ENCODE measurements around the gene TBXA2R.

TBXA2R gene

DNA sequence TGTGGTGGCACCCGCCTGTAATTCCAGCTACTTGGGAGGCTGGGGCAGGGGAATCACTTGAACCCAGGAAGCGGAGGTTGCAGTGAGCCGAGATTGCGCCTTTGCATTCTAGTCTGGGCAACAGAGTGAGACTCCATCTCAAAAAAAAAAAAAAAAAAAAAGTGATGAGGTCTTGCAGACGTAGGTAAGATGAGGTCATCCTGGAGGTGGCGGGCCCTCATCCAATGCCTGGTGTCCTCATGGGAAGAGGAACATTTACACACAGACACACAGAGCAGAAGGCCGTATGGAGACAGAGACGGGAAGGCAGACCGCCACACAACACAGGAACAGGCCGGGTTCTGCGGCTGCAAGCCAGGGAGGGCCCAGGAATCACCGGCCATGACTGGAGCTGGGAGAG lies 15.5 kb upstream of the TBXA2R start:
- TF ChIP-seq ZNF274 (IDR thresholded peaks at IDR 0.05; ENCODE audit: low read depth, low read length) (no peak), YY1 (IDR thresholded peaks at IDR 0.05; ENCODE audit: insufficient read depth, insufficient read length) (no peak), SUZ12 (IDR thresholded peaks at IDR 0.05; ENCODE audit: extremely low read depth, insufficient read depth, insufficient read length) (no peak)
- H3K9me3 ChIP-seq (ENCODE audit: insufficient read depth, low read length), result no peaks in the 10 kb centered on the region
- no peak overlapping the region for H3K4me3 ChIP-seq (ENCODE audit: insufficient read length, low read depth)
- peaks cover 70% of the 10 kb centered on the region for H3K36me3 ChIP-seq (ENCODE audit: insufficient read depth, insufficient read length, low read length)
- H3K9ac ChIP-seq (ENCODE audit: insufficient read length, low read depth), result no peak overlapping the region
- peaks cover 14% of the 10 kb centered on the region for H3K4me1 ChIP-seq (ENCODE audit: insufficient read depth, insufficient read length)
- no peak for DNase-seq (ENCODE audit: low read depth, low spot score)
- H3K27me3 ChIP-seq (ENCODE audit: insufficient read depth, insufficient read length), result no peaks in the 10 kb centered on the region

DNA sequence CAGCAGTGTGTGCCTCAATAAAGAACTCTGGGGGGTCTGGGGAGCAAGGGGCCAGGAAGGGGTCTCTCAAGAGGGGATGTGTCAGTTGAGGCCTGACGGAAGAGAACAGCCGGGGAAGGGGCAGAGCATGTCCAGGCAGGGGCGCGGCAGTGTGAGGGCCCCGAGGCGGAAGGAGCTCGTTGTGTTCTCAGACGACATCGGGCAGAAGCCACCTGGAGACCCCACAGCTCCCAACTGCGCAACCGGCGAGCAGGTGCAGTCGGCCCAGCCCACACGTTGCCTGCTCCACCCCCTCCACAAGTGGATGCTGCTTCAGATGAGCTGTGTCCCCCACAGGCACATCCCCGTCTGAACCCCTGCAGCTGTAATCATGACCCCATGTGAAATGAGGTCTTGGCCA lies 15.0 kb upstream of the TBXA2R start:
- Histone ChIP-seq H3K4me1 (ENCODE audit: insufficient read depth, insufficient read length) (peaks cover 14% of the 10 kb centered on the region), H3K9me3 (ENCODE audit: insufficient read depth, low read length) (no peaks in the 10 kb centered on the region), H3K36me3 (ENCODE audit: insufficient read depth, insufficient read length, low read length) (peaks cover 73% of the 10 kb centered on the region), H3K4me3 (ENCODE audit: insufficient read length, low read depth) (no peak overlapping the region), H3K27me3 (ENCODE audit: insufficient read depth, insufficient read length) (no peaks in the 10 kb centered on the region), H3K9ac (ENCODE audit: insufficient read length, low read depth) (no peak overlapping the region)
- TF ChIP-seq YY1 (IDR thresholded peaks at IDR 0.05; ENCODE audit: insufficient read depth, insufficient read length) (no peak), SUZ12 (IDR thresholded peaks at IDR 0.05; ENCODE audit: extremely low read depth, insufficient read depth, insufficient read length) (no peak), ZNF274 (IDR thresholded peaks at IDR 0.05; ENCODE audit: low read depth, low read length) (no peak)
- DNase-seq (ENCODE audit: low read depth, low spot score), result no peak

DNA sequence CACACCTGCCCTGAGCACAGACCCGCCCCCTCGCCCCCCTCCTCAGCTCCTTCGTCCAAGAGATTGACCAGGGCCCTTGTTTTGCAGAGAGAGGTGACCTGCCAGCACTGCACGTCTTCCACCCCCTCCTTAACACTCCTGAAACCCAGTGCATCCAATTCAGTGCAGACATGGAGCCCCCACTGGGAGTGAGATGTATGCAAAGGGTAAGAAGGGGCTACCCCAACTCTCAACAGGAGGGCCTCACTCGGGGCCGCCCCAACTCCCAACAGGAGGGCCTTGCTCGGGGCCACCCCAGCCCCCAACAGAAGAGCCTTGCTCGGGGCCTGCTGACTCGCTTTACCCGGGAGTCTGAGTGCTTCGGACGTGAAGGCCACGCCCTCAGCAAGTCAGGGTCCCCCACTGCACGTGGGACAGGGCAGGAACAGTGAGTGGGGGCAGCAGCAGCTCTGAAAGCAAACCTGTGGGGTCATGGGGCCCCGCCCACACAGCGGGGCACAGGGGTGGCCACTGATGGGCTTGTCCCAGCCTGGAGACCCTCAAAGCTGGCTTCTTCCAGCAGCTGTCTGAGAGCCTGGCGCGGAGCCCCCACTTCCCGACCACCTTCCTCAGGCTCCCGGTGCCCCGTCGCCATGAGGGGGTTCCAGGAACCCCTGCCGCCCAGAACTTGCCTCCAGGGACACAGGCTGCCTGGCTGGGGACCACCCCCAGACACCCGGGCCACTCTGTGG lies 14.3 kb upstream of the TBXA2R start:
- Histone ChIP-seq H3K9me3 (ENCODE audit: insufficient read depth, low read length) (no peaks in the 10 kb centered on the region), H3K36me3 (ENCODE audit: insufficient read depth, insufficient read length, low read length) (peaks cover 76% of the 10 kb centered on the region), H3K4me1 (ENCODE audit: insufficient read depth, insufficient read length) (peaks cover 14% of the 10 kb centered on the region), H3K9ac (ENCODE audit: insufficient read length, low read depth) (no peak overlapping the region), H3K27me3 (ENCODE audit: insufficient read depth, insufficient read length) (no peaks in the 10 kb centered on the region), H3K4me3 (ENCODE audit: insufficient read length, low read depth) (no peak overlapping the region)
- TF ChIP-seq ZNF274 (IDR thresholded peaks at IDR 0.05; ENCODE audit: low read depth, low read length) (no peak), SUZ12 (IDR thresholded peaks at IDR 0.05; ENCODE audit: extremely low read depth, insufficient read depth, insufficient read length) (no peak), YY1 (IDR thresholded peaks at IDR 0.05; ENCODE audit: insufficient read depth, insufficient read length) (no peak)
- no peak for DNase-seq (ENCODE audit: low read depth, low spot score)

DNA sequence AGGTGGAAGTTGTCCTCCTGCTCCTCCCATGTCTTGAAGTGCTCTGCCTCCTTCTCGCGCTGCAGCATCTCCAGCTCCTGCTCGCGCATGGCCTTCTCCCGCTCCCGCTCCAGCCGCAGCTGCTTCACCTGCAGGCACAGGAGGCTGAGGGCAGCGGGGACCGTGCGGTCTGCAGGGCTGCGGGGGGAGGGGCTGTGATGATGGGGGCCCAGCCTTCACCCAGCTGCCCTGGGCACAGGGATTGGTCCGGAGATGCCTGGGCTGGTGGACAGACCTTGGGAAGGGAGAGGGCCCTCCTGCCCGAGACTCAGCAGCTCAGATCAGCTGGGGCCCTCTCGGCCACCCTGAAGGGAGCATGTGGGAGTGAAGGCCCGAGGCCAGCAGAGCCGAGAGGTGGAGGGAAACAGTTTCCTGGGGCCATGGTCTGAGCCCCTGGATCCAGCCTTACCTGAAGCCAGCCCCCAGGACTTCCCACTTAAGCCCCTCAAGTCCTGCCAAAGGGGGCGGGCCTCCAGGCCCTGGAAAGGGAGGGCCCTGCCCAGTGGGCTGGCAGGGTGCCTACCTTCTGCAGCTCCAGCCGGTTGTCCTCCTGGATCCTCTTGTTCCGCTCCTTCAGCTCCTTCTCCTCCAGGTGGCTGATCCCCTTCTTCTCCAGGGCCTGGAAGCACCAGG lies 13.6 kb upstream of the TBXA2R start:
- H3K9me3 ChIP-seq (ENCODE audit: insufficient read depth, low read length), result no peaks in the 10 kb centered on the region
- no peak overlapping the region for H3K9ac ChIP-seq (ENCODE audit: insufficient read length, low read depth)
- H3K27me3 ChIP-seq (ENCODE audit: insufficient read depth, insufficient read length), result no peaks in the 10 kb centered on the region
- no peak for DNase-seq (ENCODE audit: low read depth, low spot score)
- peaks cover 10% of the 10 kb centered on the region for H3K4me1 ChIP-seq (ENCODE audit: insufficient read depth, insufficient read length)
- TF ChIP-seq SUZ12 (IDR thresholded peaks at IDR 0.05; ENCODE audit: extremely low read depth, insufficient read depth, insufficient read length), result no peak
- no peak overlapping the region for H3K4me3 ChIP-seq (ENCODE audit: insufficient read length, low read depth)
- peaks cover 83% of the 10 kb centered on the region for H3K36me3 ChIP-seq (ENCODE audit: insufficient read depth, insufficient read length, low read length)

DNA sequence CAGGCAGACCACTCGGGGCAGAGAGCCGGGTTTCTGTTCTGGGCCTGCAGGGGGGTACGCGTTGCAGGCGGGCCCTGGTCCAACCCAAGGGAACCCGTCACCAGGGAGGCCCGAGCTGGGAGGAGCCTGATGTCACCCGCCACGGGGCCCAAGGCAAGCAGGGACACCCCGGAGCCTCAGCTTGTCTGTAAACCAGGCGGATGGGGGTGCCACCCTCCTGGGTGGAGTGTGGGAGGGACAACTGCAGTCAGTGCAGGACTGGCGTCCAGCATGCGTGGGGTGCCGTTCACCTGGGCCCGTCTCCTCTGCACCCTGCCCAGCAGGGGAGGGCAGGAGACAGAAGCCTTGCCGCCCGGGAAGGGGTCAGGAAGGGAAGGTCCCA lies 12.9 kb upstream of the TBXA2R start:
- peaks cover 12% of the 10 kb centered on the region for H3K4me1 ChIP-seq (ENCODE audit: insufficient read depth, insufficient read length)
- no peaks in the 10 kb centered on the region for H3K27me3 ChIP-seq (ENCODE audit: insufficient read depth, insufficient read length)
- no peak overlapping the region for H3K4me3 ChIP-seq (ENCODE audit: insufficient read length, low read depth)
- no peak overlapping the region for H3K9ac ChIP-seq (ENCODE audit: insufficient read length, low read depth)
- TF ChIP-seq ZNF274 (IDR thresholded peaks at IDR 0.05; ENCODE audit: low read depth, low read length) (no peak), YY1 (IDR thresholded peaks at IDR 0.05; ENCODE audit: insufficient read depth, insufficient read length) (no peak), SUZ12 (IDR thresholded peaks at IDR 0.05; ENCODE audit: extremely low read depth, insufficient read depth, insufficient read length) (no peak)
- no peaks in the 10 kb centered on the region for H3K9me3 ChIP-seq (ENCODE audit: insufficient read depth, low read length)
- H3K36me3 ChIP-seq (ENCODE audit: insufficient read depth, insufficient read length, low read length), result peaks cover 87% of the 10 kb centered on the region
- DNase-seq (ENCODE audit: low read depth, low spot score), result no peak

DNA sequence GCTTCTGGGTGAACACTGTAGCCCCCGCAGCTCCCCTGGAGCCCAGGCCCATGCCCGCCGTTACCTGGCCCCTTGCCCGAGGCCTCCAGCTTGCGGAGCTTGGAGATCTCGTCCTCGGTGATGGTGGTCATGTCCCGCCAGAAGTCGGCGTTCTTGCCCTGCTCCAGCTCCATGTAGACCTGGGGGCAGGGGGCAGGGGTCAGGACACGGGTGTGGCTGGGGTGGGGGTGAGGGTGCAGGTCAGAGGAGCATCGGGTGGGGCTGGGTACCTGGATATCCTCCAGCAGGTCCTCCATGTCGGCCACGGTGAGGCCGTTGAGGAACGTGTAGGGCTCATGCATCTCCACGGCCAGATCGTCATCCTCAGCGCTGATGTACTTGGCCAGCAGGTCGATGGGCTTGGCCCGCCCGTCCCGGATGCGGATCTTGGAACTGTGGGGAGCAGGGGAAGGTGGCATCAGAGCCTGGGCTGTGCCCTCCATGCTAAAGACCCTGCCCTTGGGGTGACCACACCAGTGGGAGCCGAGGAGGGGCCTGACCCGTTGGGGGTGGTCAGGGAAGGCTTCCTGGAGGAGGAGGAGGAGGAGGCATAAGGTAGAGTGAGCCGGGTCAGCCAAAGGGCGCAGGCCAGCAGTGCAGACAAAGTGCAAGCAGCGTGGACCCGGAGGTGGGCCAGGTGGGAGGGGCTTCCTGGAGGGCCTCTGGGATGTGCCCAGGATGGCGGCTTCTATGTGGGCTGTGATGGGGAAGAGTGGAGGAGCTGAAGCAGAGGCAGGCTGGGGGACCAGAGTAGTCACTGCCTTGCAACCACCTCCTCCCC lies 12.3 kb upstream of the TBXA2R start:
- H3K27me3 ChIP-seq (ENCODE audit: insufficient read depth, insufficient read length), result no peaks in the 10 kb centered on the region
- no peak overlapping the region for H3K9ac ChIP-seq (ENCODE audit: insufficient read length, low read depth)
- H3K9me3 ChIP-seq (ENCODE audit: insufficient read depth, low read length), result no peaks in the 10 kb centered on the region
- H3K4me1 ChIP-seq (ENCODE audit: insufficient read depth, insufficient read length), result peaks cover 12% of the 10 kb centered on the region
- TF ChIP-seq ZNF274 (IDR thresholded peaks at IDR 0.05; ENCODE audit: low read depth, low read length) (no peak), SUZ12 (IDR thresholded peaks at IDR 0.05; ENCODE audit: extremely low read depth, insufficient read depth, insufficient read length) (no peak), YY1 (IDR thresholded peaks at IDR 0.05; ENCODE audit: insufficient read depth, insufficient read length) (no peak)
- DNase-seq (ENCODE audit: low read depth, low spot score), result no peak
- H3K4me3 ChIP-seq (ENCODE audit: insufficient read length, low read depth), result no peak overlapping the region
- H3K36me3 ChIP-seq (ENCODE audit: insufficient read depth, insufficient read length, low read length), result peaks cover 87% of the 10 kb centered on the region

All from NT2/D1 (cell line).